Epithelial cell of proximal tubule (primary cell): ENCODE measurements around the gene DTD1. TPM values are rescaled to one million over a fixed set of nuclear protein-coding genes. Genes with fewer than 3 reads are reported as not detected.

ENCODE experiments used
- DNase-seq: peaks from one replicate; pipeline ENCODE4 v3.0.0-alpha.2; 2011; ENCODE audit warnings: low read depth
- H3K4me3 ChIP-seq: 2 replicates; pipeline ENCODE4 v1.5.1; 2011; ENCODE audit warnings: low read depth, mild to moderate bottlenecking, low read length
- total RNA-seq: library from RNA; depleted of rRNA; stranded (reverse); fragments of >200 nt; gene quantifications from 2 replicates; pipeline ENCODE4 v1.2.3, GENCODE V29; 2015
- TF ChIP-seq, protein P1 (sequence below): conservative IDR thresholded peaks from 2 replicates; pipeline ENCODE4 v1.5.1; 2012; ENCODE audit warnings: low read depth, mild to moderate bottlenecking, low read length

DTD1 gene
- total RNA-seq, 1 donor from 2014 or later, result 90.3 TPM

DNA sequence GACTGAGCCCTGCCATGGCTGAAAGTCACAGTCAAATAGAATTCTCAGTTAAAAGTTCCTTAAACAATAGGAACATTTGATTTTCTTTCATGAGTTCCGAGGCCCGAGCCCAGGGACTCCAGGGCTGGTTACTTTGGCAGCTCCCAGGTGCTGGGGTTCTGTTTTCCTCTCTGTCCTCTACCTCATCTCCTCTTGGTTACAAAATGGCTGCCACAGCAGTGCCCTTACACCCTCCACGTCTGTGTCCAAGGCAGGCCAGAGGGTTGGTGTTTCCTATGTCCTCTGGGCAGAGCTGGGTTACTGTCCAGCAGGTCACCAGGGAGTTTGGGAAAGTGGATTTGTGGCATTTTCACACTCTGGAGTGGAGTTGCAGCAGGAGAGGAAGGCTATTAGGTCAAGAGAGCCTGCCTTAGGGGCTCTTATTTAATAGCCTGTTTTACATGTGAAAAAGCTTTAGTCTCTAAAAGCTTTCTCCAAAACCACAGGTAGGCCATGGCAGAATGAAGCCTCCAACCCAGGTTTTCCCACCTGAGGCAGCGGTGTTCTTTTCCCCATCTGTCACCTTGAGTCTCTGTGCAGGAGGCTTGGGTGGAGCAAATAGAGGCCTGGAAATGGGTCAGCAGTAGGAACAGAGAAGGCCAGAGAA lies 111.0 kb downstream of the DTD1 start:
- H3K4me3 ChIP-seq, result no peak overlapping the region
- TF ChIP-seq, protein P1, sequence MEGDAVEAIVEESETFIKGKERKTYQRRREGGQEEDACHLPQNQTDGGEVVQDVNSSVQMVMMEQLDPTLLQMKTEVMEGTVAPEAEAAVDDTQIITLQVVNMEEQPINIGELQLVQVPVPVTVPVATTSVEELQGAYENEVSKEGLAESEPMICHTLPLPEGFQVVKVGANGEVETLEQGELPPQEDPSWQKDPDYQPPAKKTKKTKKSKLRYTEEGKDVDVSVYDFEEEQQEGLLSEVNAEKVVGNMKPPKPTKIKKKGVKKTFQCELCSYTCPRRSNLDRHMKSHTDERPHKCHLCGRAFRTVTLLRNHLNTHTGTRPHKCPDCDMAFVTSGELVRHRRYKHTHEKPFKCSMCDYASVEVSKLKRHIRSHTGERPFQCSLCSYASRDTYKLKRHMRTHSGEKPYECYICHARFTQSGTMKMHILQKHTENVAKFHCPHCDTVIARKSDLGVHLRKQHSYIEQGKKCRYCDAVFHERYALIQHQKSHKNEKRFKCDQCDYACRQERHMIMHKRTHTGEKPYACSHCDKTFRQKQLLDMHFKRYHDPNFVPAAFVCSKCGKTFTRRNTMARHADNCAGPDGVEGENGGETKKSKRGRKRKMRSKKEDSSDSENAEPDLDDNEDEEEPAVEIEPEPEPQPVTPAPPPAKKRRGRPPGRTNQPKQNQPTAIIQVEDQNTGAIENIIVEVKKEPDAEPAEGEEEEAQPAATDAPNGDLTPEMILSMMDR, result no peak
- no peak for DNase-seq

DNA sequence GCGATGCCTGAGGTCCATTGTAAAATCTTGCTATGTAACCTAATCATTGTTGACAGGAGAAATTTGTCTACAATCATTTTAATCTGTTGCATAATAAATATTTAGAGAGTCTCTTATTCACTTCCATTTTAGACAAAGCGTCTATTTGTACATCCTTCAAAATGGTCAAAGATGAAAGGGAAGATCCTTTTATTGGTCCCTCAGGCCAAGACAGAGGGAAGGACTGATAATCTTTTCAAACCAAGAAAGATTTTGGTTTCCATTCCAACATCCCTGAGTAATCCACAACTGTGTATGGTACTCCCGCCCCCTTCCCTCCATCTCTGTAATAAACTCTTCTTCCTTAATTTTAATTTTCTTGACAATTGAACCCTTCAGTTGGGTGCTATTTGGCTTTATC lies 114.1 kb downstream of the DTD1 start:
- no peak overlapping the region for H3K4me3 ChIP-seq
- no peak for DNase-seq
- TF ChIP-seq, protein P1, result no peak

DNA sequence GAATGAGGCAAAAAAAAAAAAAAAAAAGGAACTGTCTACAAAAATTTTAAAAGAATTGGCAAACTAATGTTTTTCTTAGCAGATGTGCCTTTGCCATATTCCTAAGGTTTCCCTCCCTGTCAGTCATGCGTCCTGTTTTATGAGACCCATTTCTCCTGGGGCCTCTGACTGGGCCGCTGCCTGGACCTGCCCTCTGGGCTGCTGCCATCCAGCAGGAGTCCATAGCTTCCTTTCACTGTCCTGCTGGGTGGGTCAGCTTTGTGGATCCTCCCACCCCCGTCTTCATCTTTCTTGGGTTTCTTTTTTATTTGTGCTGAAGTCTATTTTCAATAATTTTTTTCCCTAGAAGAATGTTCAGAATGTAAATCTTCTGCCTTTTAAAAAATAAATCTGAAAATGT lies 114.9 kb downstream of the DTD1 start:
- H3K4me3 ChIP-seq, result no peak overlapping the region
- TF ChIP-seq, protein P1, result no peak
- no peak for DNase-seq

DNA sequence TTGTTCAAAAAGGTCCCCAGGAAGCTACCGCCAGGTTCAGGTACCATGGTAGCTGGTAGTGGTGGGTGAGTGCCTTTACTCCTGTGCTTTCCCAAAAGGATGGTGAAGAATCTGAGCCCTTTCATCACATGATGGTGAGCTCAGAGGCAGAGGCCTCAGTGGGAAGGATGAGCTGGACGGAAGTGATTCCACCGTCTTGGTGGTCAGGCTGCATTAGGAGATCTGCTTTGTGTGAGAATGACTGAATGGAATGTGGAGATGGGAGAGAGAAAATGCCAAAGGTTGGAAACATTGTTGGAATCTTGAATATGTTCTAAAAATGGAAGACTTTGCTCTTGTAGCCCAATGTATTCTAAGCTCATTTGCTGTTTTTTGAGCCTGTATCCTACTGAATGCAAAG lies 117.6 kb downstream of the DTD1 start:
- H3K4me3 ChIP-seq, result no peak overlapping the region
- DNase-seq, result peak; percentile 74
- TF ChIP-seq, protein P1, result no peak

DNA sequence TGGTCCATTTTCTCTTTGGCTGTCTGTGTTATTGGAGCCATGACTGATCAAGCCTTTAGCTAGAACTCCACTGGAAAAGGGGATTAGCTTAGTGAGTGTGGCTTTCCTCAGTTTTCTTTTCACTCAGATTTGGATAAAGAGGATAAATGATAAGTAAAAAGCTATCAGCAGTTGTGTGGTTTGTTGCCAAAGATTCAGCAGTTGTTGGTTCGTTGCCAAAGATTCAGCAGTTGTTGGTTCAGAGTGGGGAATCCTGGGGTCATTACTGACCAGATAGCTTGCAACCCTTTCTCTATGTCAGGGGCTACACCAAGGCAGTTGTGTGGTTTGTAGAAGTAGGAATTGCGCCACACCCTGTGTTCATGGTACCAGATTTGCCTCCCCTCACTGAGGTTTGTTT lies 118.1 kb downstream of the DTD1 start:
- TF ChIP-seq, protein P1, result no peak
- H3K4me3 ChIP-seq, result no peak overlapping the region
- DNase-seq, result no peak

DNA sequence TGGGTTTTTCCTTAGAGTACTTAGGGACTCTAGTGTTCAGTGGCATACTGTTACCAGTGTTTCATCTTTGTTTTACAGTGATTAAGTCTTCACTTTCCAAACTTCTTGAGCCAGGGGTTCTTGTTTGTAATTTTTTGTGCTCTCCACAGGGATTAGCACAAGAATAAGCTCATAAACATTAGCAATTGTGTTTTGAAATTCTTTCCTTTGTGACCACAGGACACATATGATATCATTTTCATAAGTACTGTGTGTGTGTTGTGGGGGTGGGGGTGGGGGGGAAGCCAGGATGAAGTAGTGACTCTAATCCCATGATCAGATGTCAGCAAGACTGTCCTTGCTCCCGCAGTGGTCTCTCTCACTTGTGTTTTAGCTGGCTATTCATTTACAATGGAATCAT lies 124.3 kb downstream of the DTD1 start:
- H3K4me3 ChIP-seq, result no peak overlapping the region
- TF ChIP-seq, protein P1, result no peak
- DNase-seq, result no peak

DNA sequence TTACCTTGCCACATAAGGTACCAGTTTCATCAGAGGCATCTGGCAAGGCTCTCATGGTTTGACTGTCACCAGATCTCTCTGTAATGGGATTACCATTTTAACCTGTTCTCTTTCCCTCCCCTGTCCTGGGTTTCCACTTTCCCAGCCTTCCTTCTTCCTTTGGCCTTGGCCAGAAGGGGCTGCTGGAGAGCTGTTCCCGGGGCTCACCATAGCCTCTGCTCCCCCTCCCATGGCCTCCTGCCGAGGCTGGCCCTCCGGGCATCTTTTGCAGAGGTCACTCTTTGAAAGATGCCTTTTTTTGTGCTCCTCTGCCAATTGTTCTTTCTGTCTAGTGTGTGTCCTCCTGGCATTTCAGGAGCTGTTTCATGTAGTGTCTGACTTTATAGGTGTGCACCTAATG lies 125.0 kb downstream of the DTD1 start:
- TF ChIP-seq, protein P1, result peak; percentile 31
- no peak for DNase-seq
- no peak overlapping the region for H3K4me3 ChIP-seq
